Motor neuron (in vitro differentiated cells): ENCODE results near the gene P3H3. TPM values are rescaled to one million over a fixed set of nuclear protein-coding genes. Genes with fewer than 3 reads are reported as not detected.
"Not testable (repeated sequence)": the region's sequence is repeated elsewhere in the genome, so short reads cannot be mapped to it uniquely, and the experiment has no call there.

ENCODE experiments used
- ATAC-seq, 8 experiments: fragments of 200-7000 bp; cut with Tn5 transposase; replicated peaks in 6 of 8; 2 replicates each; pipeline ENCODE4 v1.8.0; 2021; ENCODE audit warnings: mild to moderate bottlenecking in 8 of 8, moderate library complexity in 8 of 8
- H3K27ac ChIP-seq, 2 donors: fragments of 250-450 bp; sonication (Bioruptor Pico); 2 replicates each; pipeline ENCODE4 v1.9.0; 2021; ENCODE audit warnings: antibody characterized with exemption in 2 of 2, mild to moderate bottlenecking in 2 of 2, moderate library complexity in 1 of 2
- H3K4me1 ChIP-seq, 2 donors: fragments of 250-450 bp; sonication (Bioruptor Pico); replicated peaks in 1 of 2; 2 replicates each; pipeline ENCODE4 v1.6.1; 2021; ENCODE audit warnings: antibody characterized with exemption in 2 of 2, mild to moderate bottlenecking in 2 of 2, moderate library complexity in 1 of 2
- H3K4me3 ChIP-seq, 5 donors: fragments of 250-450 bp; sonication (Bioruptor Pico); 2 replicates each; pipeline ENCODE4 v1.9.0; 2021; ENCODE audit warnings: antibody characterized with exemption in 5 of 5, mild to moderate bottlenecking in 5 of 5, moderate library complexity in 4 of 5
- WGBS, 10 experiments: fragments of 450-650 bp; shearing (Covaris generic); methylation state at CpG; one replicate each; pipeline ENCODE4 v1.0.0; 2022; 5-methylcytosine and 5-hydroxymethylcytosine counted together
- in situ Hi-C, 9 experiments: fragments of 400-800 bp; cut with MboI; loops; one replicate each; pipeline ENCODE4 v1.15.0; 2021; ENCODE audit warnings: low sequenced_read_pairs in 9 of 9, low pct_unique_long_range_greater_than_20kb in 2 of 9; ENCODE audit not compliant: unreplicated experiment in 9 of 9
- total RNA-seq, 8 experiments: library from RNA; unstranded; fragments of 300-600 nt; gene quantifications; 2 replicates each; pipeline versions ENCODE4 v1.2.3 to v1.2.4, GENCODE V29; 2022

Gene P3H3
- total RNA-seq, 8 experiments from 2014 or later = 9.9 to 31.2 (median 17.8) TPM

DNA sequence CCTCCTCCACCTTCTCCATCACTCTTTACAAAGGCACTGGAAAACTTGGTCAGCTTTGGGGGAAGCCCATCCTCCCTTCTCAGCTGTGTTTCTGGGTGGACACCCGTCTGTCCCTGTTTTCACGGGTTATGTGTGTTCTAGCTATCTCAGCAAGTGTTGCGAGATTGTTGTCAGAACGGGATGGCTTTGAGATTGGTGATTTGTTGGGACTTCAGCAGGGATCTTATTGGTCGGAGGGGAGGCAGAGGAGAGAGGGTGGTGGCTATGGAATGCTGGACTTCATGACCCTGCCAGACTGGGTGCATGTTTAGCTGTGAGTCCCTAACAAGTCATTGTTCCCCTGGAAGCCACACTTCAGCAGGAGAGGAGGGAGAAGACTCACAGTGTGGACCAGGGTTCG lies 25.8 kb downstream of the P3H3 start:
- in situ Hi-C loops = no loop called here
- H3K27ac ChIP-seq = no peak overlapping the region
- no peak for ATAC-seq
- 40 to 100% (median 85%) methylated on average over 1 to 5 of the region's 6 CpGs; no CpG with 5 or more reads in 2 of the 10 experiments for WGBS, 10 experiments
- H3K4me3 ChIP-seq = no peak overlapping the region
- peaks cover 11% of the 10 kb centered on the region in 2 donors for H3K4me1 ChIP-seq

DNA sequence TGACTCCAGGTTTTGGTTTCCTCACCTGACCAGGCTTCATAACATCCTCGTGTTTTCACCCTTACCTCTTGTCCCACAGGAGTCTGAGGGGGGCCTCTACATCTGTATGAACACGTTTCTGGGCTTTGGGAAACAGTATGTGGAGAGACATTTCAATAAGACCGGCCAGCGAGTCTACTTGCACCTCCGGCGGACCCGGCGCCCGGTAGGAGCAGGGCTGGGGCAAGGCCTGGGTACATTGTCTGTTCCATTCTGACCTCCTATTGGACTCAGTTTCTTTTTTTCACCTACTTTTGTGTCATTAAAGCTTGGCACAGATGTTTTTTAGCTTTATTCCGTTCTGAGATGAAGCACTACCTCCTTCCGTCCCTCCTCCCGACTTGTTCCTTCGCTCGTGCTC lies 27.1 kb downstream of the P3H3 start:
- in situ Hi-C loops = no loop called here
- ATAC-seq = no peak
- Histone ChIP-seq H3K27ac (no peak overlapping the region), H3K4me3 (no peak overlapping the region), H3K4me1 (peaks cover 11% of the 10 kb centered on the region in 2 donors)
- 60 to 95% (median 86%) methylated on average over 1 to 13 of the region's 14 CpGs; no CpG with 5 or more reads in 3 of the 10 experiments for WGBS, 10 experiments

DNA sequence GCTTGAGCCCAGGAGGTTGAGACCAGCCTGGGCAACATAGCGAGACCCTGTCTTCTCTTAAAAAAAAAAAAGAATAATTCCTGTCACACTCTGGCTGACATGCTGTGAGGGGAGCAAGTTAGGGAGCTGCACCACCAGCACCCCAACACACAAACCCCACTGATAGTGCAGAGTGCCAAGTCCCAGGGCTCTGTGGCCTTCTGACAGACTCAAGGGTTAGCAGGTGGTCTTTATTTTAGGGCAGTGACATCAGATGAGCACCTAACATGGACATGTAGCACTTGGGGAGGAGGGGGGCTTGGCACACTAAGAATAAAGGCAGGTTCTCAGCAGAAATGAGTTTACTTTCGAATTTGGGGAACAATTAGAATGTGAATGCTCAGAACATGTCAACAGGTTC lies 30.6 kb downstream of the P3H3 start:
- Histone ChIP-seq H3K4me1 (peaks cover 3 to 5% of the 10 kb centered on the region in 2 donors), H3K27ac (no peak overlapping the region), H3K4me3 (no peak overlapping the region)
- ATAC-seq = no peak
- in situ Hi-C loops = no loop called here
- 86 to 100% (median 100%) methylated on average over 1 to 2 of the region's 2 CpGs; no CpG with 5 or more reads in 6 of the 10 experiments for WGBS, 10 experiments

DNA sequence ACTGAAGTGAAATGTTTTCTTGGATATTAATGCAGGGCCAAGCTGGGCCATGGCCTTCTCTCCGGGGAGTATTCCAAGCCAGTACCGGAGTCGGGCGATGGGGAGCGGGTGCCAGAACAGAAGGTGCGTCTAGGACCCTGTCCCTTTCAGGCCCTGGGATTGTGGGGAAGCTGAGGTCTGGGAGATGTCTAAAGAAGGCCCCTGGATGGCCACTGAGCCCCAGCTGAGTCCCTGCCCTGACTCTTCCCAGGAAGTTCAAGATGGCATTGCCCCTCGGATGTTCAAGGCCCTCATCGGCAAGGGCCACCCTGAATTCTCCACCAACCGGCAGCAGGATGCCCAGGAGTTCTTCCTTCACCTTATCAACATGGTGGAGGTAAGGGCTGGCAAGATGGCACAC lies 31.9 kb downstream of the P3H3 start:
- 100% methylated on average over 1 to 2 of the region's 9 CpGs; no CpG with 5 or more reads in 7 of the 10 experiments for whole genome bisulfite sequencing, 10 experiments
- in situ Hi-C loops = no loop called here

DNA sequence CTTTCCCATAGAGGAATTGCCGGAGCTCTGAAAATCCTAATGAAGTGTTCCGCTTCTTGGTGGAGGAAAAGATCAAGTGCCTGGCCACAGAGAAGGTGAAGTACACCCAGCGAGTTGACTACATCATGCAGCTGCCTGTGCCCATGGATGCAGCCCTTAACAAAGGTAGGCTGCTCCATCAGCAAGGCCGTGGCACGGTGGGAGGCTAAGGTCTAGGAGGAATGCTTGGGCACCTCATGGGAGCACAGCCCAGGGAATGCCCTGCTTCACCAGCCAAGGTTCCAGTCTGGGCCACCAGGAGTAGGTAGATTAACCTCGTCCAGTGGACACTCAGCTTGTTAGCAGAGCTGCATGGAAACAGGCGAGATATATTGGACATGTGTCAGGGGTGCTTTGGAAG lies 32.7 kb downstream of the P3H3 start:
- ATAC-seq = no peak
- WGBS, 10 experiments = 94 to 100% (median 100%) methylated on average over 1 to 5 of the region's 7 CpGs; no CpG with 5 or more reads in 4 of the 10 experiments
- no peak overlapping the region for H3K27ac ChIP-seq
- H3K4me1 ChIP-seq = no peaks in the 10 kb centered on the region
- in situ Hi-C loops = no loop called here
- H3K4me3 ChIP-seq = no peak overlapping the region

More for the DNA sequence above, 31.9 kb downstream of the P3H3 start:
- Histone ChIP-seq H3K4me1 (no peaks in the 10 kb centered on the region), H3K27ac (no peak overlapping the region), H3K4me3 (no peak overlapping the region)
- ATAC-seq = no peak

DNA sequence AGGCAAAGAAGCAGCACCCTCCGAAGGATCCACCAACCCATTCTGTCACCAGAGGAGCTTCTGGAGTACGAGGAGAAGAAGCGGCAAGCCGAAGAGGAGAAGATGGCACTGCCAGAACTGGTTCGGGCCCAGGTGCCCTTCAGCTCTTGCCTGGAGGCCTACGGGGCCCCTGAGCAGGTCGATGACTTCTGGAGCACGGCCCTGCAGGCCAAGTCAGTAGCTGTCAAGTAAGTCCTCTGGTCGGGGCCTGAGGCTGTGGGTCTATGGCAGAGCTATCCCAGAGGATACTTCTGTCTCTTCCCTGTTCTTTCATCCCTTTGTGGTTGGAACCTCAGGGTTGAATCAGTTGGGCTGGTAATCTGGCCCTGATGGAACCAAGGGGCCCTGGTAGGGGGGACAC lies 33.2 kb downstream of the P3H3 start:
- ATAC-seq = no peak
- in situ Hi-C loops = no loop called here
- H3K27ac ChIP-seq = no peak overlapping the region
- peaks cover 2% of the 10 kb centered on the region in 2 donors for H3K4me1 ChIP-seq
- H3K4me3 ChIP-seq = no peak overlapping the region
- 95 to 100% (median 98%) methylated on average over 3 to 6 of the region's 9 CpGs; no CpG with 5 or more reads in 6 of the 10 experiments for WGBS, 10 experiments

DNA sequence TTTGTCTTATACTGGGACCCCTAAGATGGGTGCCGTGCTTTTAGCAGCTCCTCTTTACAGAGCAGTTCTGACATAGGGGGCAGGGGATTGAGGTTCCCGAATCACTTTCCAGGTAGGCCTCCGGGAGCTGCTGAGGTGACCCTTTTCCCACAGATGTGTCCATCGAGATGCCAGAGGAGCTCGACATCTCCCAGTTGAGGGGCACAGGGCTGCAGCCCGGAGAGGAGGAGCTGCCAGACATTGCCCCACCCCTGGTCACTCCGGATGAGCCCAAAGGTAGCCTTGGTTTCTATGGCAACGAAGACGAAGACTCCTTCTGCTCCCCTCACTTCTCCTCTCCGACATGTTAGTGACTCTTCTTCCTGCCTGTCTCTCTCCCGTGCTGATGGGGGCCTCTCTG lies 34.8 kb downstream of the P3H3 start:
- peaks cover 8% of the 10 kb centered on the region in 2 donors for H3K4me1 ChIP-seq
- no peak overlapping the region for H3K27ac ChIP-seq
- H3K4me3 ChIP-seq = no peak overlapping the region
- ATAC-seq = no peak
- 75 to 93% (median 90%) methylated on average over 2 to 10 of the region's 11 CpGs; no CpG with 5 or more reads in 5 of the 10 experiments for WGBS, 10 experiments
- in situ Hi-C loops = no loop called here

DNA sequence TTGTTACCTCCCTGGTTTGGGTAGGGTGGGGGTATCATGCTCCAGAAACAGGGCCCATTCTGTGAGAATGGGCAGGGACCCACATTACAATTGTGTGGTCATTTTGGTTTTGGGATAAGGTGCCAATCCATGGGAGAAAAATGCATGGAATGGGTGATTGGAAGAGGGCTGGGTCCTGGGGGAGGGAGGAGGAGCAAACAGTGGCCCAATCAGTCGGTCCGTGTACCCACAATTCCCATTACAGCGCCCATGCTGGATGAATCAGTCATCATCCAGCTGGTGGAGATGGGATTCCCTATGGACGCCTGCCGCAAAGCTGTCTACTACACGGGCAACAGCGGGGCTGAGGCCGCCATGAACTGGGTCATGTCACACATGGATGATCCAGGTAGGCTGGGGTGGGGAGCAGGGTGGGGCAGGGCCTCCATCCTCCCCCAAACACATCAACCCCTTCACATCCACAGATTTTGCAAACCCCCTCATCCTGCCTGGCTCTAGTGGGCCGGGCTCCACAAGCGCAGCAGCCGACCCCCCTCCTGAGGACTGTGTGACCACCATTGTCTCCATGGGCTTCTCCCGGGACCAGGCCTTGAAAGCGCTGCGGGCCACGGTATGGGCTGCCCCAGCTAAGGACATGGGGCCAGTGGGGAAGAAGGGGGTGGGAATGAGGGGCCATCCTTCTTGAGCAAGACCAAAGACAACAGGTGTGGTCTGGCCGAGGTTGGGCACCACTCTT lies 35.5 kb downstream of the P3H3 start:
- no peak for ATAC-seq
- WGBS, 10 experiments = 80 to 100% (median 95%) methylated on average over 1 to 4 of the region's 16 CpGs; no CpG with 5 or more reads in 6 of the 10 experiments
- no peak overlapping the region for H3K4me3 ChIP-seq
- peaks cover 8% of the 10 kb centered on the region in 2 donors for H3K4me1 ChIP-seq
- H3K27ac ChIP-seq = no peak overlapping the region
- in situ Hi-C loops = no loop called here

DNA sequence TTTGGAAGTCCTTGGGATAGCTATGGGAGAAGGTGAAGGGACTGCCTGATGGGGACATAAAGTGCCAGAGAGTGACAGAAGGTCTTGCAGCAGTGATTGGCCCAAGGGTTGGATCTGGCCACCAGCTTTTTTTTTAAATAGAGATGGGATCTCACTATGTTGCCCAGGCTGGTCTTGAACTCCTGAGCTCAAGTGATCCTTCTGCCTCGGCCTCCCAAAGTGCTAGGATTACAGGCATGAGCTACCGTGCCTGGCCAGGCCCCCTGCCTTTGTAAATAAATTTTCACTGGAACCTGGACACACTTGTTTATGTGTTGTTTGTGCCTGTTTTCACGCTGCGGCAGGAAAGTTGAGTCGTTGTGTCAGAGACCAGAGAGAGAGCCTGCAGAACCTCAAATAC lies 37.1 kb downstream of the P3H3 start:
- H3K4me3 ChIP-seq, in situ Hi-C loops, H3K27ac ChIP-seq, ATAC-seq: not testable (repeated sequence)
- peaks cover 17 to 19% of the 10 kb centered on the region in 2 donors for H3K4me1 ChIP-seq
- 67 to 100% (median 100%) methylated on average over 1 to 5 of the region's 5 CpGs; no CpG with 5 or more reads in 5 of the 10 experiments for WGBS, 10 experiments

DNA sequence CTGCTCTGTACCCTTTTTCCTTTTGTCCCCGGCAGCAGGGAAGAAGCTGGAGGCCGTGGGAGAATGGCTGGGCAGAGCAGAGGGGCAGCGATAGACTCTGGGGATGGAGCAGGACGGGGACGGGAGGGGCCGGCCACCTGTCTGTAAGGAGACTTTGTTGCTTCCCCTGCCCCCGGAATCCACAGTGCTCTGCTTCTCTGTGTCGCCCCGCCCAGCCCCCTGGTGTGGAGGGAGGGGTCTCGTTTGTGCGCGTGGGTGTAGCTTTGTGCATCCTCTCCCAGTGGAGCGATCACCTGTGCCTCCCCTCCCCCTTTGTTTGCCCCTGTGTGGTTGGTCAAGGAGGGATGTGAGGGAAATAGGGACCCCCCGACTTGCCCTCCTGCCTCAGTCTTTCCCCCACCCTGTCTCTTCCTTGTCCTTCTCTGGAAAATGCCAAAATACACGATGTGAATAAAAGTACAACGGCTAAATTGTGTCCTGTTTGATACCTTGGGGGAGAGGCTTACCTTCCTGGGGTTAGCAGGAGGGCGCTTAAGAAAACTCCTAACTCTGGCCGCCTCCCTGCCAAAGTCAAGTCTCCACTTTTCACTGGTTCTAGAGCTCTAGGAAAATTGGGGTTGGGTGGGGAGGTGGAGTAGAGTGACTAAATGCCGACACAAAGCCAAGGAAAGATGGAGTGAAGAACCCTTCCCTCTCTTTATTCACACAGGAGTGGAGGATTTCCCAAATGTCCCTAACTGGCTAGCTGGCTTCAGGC lies 38.1 kb downstream of the P3H3 start:
- no peak for ATAC-seq
- in situ Hi-C loops = no loop called here
- Histone ChIP-seq H3K27ac (peak overlapping the region in 1 of 2 donors; percentile 76), H3K4me3 (peak overlapping the region in 4 of 5 donors; percentile 83 to 94 (median 88)), H3K4me1 (peaks cover 17 to 19% of the 10 kb centered on the region in 2 donors)
- 56 to 70% (median 60%) methylated on average over 1 to 6 of the region's 19 CpGs; no CpG with 5 or more reads in 5 of the 10 experiments for WGBS, 10 experiments

DNA sequence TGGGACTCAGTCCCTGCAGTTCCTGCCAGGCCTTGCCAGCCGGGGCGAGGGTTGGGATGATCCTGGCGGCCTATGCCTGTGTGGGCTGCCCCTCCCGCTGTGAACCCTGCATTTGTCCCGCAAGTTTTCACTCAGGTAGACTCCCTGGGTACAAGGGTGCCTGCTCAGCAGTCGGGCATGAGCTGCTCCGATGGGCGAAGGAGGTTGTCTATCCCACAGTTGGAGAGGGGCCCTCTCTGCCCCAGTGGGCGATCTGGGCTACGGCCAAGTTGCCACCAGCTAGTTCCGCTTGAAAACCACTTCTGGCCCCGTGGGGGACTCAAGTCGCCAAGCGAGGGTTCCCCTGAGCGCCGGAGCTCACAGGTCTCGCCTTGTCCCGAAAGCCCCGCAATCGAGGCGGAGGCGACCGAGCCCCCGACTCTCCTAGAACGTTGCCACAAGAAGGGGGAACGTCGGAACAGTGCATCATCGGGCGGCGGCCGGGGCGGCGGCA lies 38.8 kb downstream of the P3H3 start:
- H3K4me3 ChIP-seq = peak overlapping the region; percentile 83 to 95 (median 89)
- in situ Hi-C loops = no loop called here
- WGBS, 10 experiments = 0 to 40% (median 0%) methylated on average over 1 to 4 of the region's 33 CpGs; no CpG with 5 or more reads in 5 of the 10 experiments
- H3K4me1 ChIP-seq = peaks cover 21 to 23% of the 10 kb centered on the region in 2 donors
- H3K27ac ChIP-seq = peak overlapping the region; percentile 50 to 76
- ATAC-seq = peak; percentile 1 to 31 (median 14)

DNA sequence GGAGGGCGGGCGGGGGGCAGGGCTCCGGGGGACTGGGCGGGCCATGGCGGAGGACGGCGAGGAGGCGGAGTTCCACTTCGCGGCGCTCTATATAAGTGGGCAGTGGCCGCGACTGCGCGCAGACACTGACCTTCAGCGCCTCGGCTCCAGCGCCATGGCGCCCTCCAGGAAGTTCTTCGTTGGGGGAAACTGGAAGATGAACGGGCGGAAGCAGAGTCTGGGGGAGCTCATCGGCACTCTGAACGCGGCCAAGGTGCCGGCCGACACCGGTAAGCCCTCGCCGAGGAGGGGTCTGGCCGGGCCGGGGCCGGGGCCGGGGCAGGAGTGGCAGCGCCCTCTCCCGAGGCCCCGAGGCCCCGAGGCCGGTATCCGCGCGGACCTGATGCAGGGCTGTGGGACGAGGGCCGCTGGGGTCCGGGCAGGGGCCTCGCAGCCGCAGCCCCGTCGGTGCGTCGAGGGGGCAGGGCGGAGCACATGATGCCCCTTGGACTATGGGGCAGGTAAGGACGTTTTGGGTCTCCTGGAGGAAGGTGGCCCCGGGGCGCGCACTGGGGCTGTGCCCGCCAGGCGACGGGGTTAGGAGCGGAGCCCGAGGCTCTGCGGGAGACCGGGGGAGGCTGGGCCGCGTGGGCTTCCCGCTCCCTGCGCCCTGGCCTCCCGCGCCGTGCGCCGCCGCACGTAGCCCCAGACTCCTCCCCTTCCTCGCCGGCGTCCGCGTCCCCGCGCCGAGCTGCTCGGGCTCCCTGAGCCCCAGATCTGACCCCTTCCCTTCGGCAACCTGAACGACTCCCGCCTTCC lies 39.4 kb downstream of the P3H3 start, which contains the start of gene TPI1:
TSS of gene TPI1 (plus strand) at position 119 of the 798 bp plus-strand sequence. CDS start at position 155, 36 bp downstream.
- Histone ChIP-seq H3K4me1 (peaks cover 24 to 25% of the 10 kb centered on the region in 2 donors), H3K27ac (peak within 1 kb of the TSS; percentile 76 to 77), H3K4me3 (peak within 1 kb of the TSS; percentile 83 to 95 (median 89))
- ATAC-seq = peak; percentile 73 to 80 (median 76)
- in situ Hi-C loops = no loop called here
- 0% methylated on average over 4 to 12 of the region's 86 CpGs; no CpG with 5 or more reads in 8 of the 10 experiments for WGBS, 10 experiments
